Sigmoid colon (tissue), 4 donors: ENCODE measurements around the gene TMEM86A.

Experiments
- EP300 ChIP-seq, 4 donors: sonication (generic); formaldehyde crosslinking; IDR thresholded peaks; one replicate each; pipeline ENCODE4 v1.6.1; 2017; ENCODE audit warnings: antibody characterized with exemption in 4 of 4
- POLR2A ChIP-seq, 2 donors: fragments of 450-650 bp; IDR thresholded peaks; one replicate each; pipeline ENCODE4 v1.6.1; 2016; ENCODE audit warnings: antibody characterized with exemption in 2 of 2, mild to moderate bottlenecking in 2 of 2, moderate library complexity in 2 of 2
- POLR2AphosphoS5 ChIP-seq, 4 donors: sonication (generic); formaldehyde crosslinking; IDR thresholded peaks; one replicate each; pipeline ENCODE4 v1.6.1; 2017; ENCODE audit warnings: antibody characterized with exemption in 4 of 4
- TF ChIP-seq, protein P1 (sequence below), 4 experiments: fragments of 450-650 bp in 3 of 4; fragments of 200-600 bp in 1 of 4; IDR thresholded peaks; one replicate each; pipeline ENCODE4 v1.5.1; 2016 to 2019; ENCODE audit warnings: antibody characterized with exemption in 4 of 4, mild to moderate bottlenecking in 3 of 4, moderate library complexity in 2 of 4

GRCh38 chr11:18720091-18720807 is 21.7 kb downstream of the TMEM86A start:
- TF ChIP-seq POLR2A (IDR thresholded peaks at IDR 0.05) (no peak), POLR2AphosphoS5 (IDR thresholded peaks at IDR 0.05) (no peak), EP300 (IDR thresholded peaks at IDR 0.05) (no peak)
- TF ChIP-seq, protein P1, sequence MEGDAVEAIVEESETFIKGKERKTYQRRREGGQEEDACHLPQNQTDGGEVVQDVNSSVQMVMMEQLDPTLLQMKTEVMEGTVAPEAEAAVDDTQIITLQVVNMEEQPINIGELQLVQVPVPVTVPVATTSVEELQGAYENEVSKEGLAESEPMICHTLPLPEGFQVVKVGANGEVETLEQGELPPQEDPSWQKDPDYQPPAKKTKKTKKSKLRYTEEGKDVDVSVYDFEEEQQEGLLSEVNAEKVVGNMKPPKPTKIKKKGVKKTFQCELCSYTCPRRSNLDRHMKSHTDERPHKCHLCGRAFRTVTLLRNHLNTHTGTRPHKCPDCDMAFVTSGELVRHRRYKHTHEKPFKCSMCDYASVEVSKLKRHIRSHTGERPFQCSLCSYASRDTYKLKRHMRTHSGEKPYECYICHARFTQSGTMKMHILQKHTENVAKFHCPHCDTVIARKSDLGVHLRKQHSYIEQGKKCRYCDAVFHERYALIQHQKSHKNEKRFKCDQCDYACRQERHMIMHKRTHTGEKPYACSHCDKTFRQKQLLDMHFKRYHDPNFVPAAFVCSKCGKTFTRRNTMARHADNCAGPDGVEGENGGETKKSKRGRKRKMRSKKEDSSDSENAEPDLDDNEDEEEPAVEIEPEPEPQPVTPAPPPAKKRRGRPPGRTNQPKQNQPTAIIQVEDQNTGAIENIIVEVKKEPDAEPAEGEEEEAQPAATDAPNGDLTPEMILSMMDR (IDR thresholded peaks at IDR 0.05) = no peak
